ENCODE results near the gene MDM4.

DNA sequence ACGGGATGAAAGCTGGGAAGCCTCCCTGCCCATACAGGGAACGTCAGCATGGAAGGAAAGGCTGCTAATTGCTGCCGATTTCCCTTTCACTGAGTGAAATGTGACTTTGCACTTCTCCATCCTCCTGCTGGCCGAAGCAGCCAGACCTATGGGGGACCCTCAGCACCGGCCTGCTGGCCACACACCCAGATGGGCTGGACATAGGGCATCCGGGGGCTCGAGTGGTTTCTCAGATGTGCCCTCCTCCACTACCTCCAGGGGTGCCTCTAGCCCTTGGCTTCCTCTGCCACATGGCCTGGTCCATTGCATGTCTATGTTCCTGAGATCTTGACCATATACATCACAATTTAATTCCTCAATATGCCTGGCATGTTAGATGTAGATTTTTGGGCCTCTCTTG lies 89.6 kb downstream of the MDM4 start:
- TF ChIP-seq, protein P1, sequence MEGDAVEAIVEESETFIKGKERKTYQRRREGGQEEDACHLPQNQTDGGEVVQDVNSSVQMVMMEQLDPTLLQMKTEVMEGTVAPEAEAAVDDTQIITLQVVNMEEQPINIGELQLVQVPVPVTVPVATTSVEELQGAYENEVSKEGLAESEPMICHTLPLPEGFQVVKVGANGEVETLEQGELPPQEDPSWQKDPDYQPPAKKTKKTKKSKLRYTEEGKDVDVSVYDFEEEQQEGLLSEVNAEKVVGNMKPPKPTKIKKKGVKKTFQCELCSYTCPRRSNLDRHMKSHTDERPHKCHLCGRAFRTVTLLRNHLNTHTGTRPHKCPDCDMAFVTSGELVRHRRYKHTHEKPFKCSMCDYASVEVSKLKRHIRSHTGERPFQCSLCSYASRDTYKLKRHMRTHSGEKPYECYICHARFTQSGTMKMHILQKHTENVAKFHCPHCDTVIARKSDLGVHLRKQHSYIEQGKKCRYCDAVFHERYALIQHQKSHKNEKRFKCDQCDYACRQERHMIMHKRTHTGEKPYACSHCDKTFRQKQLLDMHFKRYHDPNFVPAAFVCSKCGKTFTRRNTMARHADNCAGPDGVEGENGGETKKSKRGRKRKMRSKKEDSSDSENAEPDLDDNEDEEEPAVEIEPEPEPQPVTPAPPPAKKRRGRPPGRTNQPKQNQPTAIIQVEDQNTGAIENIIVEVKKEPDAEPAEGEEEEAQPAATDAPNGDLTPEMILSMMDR (IDR thresholded peaks at IDR 0.05; ENCODE audit: low read length), result no peak
- no peak for TF ChIP-seq EZH2phosphoT487 (IDR thresholded peaks at IDR 0.05; ENCODE audit: low read length)
